ENCODE results near the gene TFCP2. TPM values are rescaled to one million over a fixed set of nuclear protein-coding genes. Genes with fewer than 3 reads are reported as not detected.
"Not testable (repeated sequence)": the region's sequence is repeated elsewhere in the genome, so short reads cannot be mapped to it uniquely, and the experiment has no call there.

The TFCP2 gene
- total RNA-seq, 1 donor from 2014 or later = 22.4 TPM

GRCh38 chr12:51078346-51078745 is 94.6 kb downstream of the TFCP2 start:
- peaks cover 39% of the 10 kb centered on the region for H3K4me1 Mint-ChIP-seq (ENCODE audit: low read depth, unreplicated experiment)
- not testable (repeated sequence) for H3K27me3 ChIP-seq (ENCODE audit: insufficient read depth, low read length); H3K9ac ChIP-seq (ENCODE audit: low read length); H2AFZ ChIP-seq (ENCODE audit: low read depth, low read length); H3K27ac ChIP-seq (ENCODE audit: low read depth, low read length); H3K9me3 Mint-ChIP-seq (ENCODE audit: unreplicated experiment); H3K4me2 ChIP-seq (ENCODE audit: low read length); H3K36me3 Mint-ChIP-seq (ENCODE audit: low read depth, unreplicated experiment); FAIRE-seq; H3K36me3 ChIP-seq (ENCODE audit: insufficient read depth, low read length); H3K9me3 ChIP-seq (ENCODE audit: insufficient read depth, low read depth, low read length); H3K27me3 Mint-ChIP-seq (ENCODE audit: low read depth, unreplicated experiment); H3K4me3 Mint-ChIP-seq (ENCODE audit: unreplicated experiment); H3K4me3 ChIP-seq (ENCODE audit: insufficient read depth, low read depth, low read length); DNase-seq (ENCODE audit: low read depth)
- peaks cover 11% of the 10 kb centered on the region for H3K4me1 ChIP-seq (ENCODE audit: insufficient read depth, low read length)
- peak overlapping the region; percentile 55 for H3K27ac Mint-ChIP-seq (ENCODE audit: unreplicated experiment)
- H4K20me1 ChIP-seq (ENCODE audit: insufficient read depth, low read length) = peaks cover 82% of the 10 kb centered on the region
- peaks cover 90% of the 10 kb centered on the region for H3K79me2 ChIP-seq (ENCODE audit: insufficient read depth, low read length)

- no peak overlapping the region for H3K4me3 ChIP-seq (ENCODE audit: insufficient read depth, low read depth, low read length)
- no peaks in the 10 kb centered on the region for H3K27me3 Mint-ChIP-seq (ENCODE audit: low read depth, unreplicated experiment)
- H2AFZ ChIP-seq (ENCODE audit: low read depth, low read length) = no peak overlapping the region
- peaks cover 2% of the 10 kb centered on the region for H3K9me3 Mint-ChIP-seq (ENCODE audit: unreplicated experiment)
- peaks cover 86% of the 10 kb centered on the region for H3K79me2 ChIP-seq (ENCODE audit: insufficient read depth, low read length)
- peaks cover 2% of the 10 kb centered on the region for H3K36me3 Mint-ChIP-seq (ENCODE audit: low read depth, unreplicated experiment)
- peak overlapping the region; percentile 13 for H3K4me2 ChIP-seq (ENCODE audit: low read length)
- peak overlapping the region; percentile 37 for H3K4me3 Mint-ChIP-seq (ENCODE audit: unreplicated experiment)
- no peak for TF ChIP-seq EZH2 (IDR thresholded peaks at IDR 0.05; ENCODE audit: insufficient read depth, low read length)
- TF ChIP-seq CTCF (IDR thresholded peaks at IDR 0.05; ENCODE audit: insufficient read depth, low read depth, low read length) = no peak
- peaks cover 81% of the 10 kb centered on the region for H4K20me1 ChIP-seq (ENCODE audit: insufficient read depth, low read length)
- no peaks in the 10 kb centered on the region for H3K27me3 ChIP-seq (ENCODE audit: insufficient read depth, low read length)
- peak overlapping the region; percentile 55 for H3K27ac Mint-ChIP-seq (ENCODE audit: unreplicated experiment)
- no peak overlapping the region for H3K27ac ChIP-seq (ENCODE audit: low read depth, low read length)
- H3K4me1 ChIP-seq (ENCODE audit: insufficient read depth, low read length) = peaks cover 11% of the 10 kb centered on the region
- peaks cover 6% of the 10 kb centered on the region for H3K36me3 ChIP-seq (ENCODE audit: insufficient read depth, low read length)
- FAIRE-seq = no peak
- DNase-seq (ENCODE audit: low read depth) = peak; percentile 47
- no peak overlapping the region for H3K9ac ChIP-seq (ENCODE audit: low read length)
- H3K9me3 ChIP-seq (ENCODE audit: insufficient read depth, low read depth, low read length) = no peaks in the 10 kb centered on the region
- peaks cover 39% of the 10 kb centered on the region for H3K4me1 Mint-ChIP-seq (ENCODE audit: low read depth, unreplicated experiment)
Observed at GRCh38 chr12:51077930-51078329, 95.0 kb downstream of the TFCP2 start.

GRCh38 chr12:51076236-51076930 is 96.6 kb downstream of the TFCP2 start:
- Histone ChIP-seq H3K4me3 (ENCODE audit: insufficient read depth, low read depth, low read length) (no peak overlapping the region), H3K4me2 (ENCODE audit: low read length) (no peak overlapping the region), H3K79me2 (ENCODE audit: insufficient read depth, low read length) (peaks cover 71% of the 10 kb centered on the region), H3K36me3 (ENCODE audit: insufficient read depth, low read length) (peaks cover 18% of the 10 kb centered on the region), H3K27ac (ENCODE audit: low read depth, low read length) (no peak overlapping the region), H3K9ac (ENCODE audit: low read length) (no peak overlapping the region), H2AFZ (ENCODE audit: low read depth, low read length) (no peak overlapping the region), H4K20me1 (ENCODE audit: insufficient read depth, low read length) (peaks cover 72% of the 10 kb centered on the region), H3K4me1 (ENCODE audit: insufficient read depth, low read length) (no peaks in the 10 kb centered on the region), H3K27me3 (ENCODE audit: insufficient read depth, low read length) (no peaks in the 10 kb centered on the region), H3K9me3 (ENCODE audit: insufficient read depth, low read depth, low read length) (no peaks in the 10 kb centered on the region)
- Mint-ChIP-seq H3K36me3 (ENCODE audit: low read depth, unreplicated experiment) (peaks cover 2% of the 10 kb centered on the region), H3K27me3 (ENCODE audit: low read depth, unreplicated experiment) (no peaks in the 10 kb centered on the region), H3K9me3 (ENCODE audit: unreplicated experiment) (peaks cover 2% of the 10 kb centered on the region), H3K27ac (ENCODE audit: unreplicated experiment) (peak overlapping the region; percentile 72), H3K4me3 (ENCODE audit: unreplicated experiment) (peak overlapping the region; percentile 64), H3K4me1 (ENCODE audit: low read depth, unreplicated experiment) (peaks cover 36% of the 10 kb centered on the region)
- no peak for FAIRE-seq
- no peak for DNase-seq (ENCODE audit: low read depth)
- TF ChIP-seq CTCF (IDR thresholded peaks at IDR 0.05; ENCODE audit: insufficient read depth, low read depth, low read length) = no peak
- TF ChIP-seq EZH2 (IDR thresholded peaks at IDR 0.05; ENCODE audit: insufficient read depth, low read length) = no peak

All from astrocyte (in vitro differentiated cells and primary cell).